ENCODE results near the gene MNX1.

DNA sequence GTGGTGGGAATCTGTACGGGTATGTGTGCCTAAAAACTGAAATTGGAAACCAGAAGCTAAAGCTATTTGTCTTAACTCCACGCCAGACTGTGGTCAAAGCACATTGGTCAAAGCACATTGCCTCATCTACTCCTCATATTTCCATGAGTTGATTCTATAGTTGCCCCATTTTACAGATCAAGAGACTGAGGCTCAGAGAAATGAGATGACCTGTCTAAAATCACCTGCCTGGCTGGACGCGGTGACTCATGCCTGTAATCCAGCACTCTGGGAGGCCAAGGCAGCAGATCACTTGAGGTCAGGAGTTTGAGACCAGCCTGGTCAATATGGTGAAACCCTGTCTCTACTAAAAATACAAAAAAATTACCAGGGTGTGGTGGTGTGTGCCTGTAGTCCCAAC, 21.7 kb upstream of the MNX1 start:
- TF ChIP-seq POLR2A (IDR thresholded peaks at IDR 0.05) (no peak), EP300 (IDR thresholded peaks at IDR 0.05; ENCODE audit: low read depth) (no peak)
- TF ChIP-seq, protein P1, sequence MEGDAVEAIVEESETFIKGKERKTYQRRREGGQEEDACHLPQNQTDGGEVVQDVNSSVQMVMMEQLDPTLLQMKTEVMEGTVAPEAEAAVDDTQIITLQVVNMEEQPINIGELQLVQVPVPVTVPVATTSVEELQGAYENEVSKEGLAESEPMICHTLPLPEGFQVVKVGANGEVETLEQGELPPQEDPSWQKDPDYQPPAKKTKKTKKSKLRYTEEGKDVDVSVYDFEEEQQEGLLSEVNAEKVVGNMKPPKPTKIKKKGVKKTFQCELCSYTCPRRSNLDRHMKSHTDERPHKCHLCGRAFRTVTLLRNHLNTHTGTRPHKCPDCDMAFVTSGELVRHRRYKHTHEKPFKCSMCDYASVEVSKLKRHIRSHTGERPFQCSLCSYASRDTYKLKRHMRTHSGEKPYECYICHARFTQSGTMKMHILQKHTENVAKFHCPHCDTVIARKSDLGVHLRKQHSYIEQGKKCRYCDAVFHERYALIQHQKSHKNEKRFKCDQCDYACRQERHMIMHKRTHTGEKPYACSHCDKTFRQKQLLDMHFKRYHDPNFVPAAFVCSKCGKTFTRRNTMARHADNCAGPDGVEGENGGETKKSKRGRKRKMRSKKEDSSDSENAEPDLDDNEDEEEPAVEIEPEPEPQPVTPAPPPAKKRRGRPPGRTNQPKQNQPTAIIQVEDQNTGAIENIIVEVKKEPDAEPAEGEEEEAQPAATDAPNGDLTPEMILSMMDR (IDR thresholded peaks at IDR 0.05) = no peak
